ENCODE results near the gene ZFR.

DNA sequence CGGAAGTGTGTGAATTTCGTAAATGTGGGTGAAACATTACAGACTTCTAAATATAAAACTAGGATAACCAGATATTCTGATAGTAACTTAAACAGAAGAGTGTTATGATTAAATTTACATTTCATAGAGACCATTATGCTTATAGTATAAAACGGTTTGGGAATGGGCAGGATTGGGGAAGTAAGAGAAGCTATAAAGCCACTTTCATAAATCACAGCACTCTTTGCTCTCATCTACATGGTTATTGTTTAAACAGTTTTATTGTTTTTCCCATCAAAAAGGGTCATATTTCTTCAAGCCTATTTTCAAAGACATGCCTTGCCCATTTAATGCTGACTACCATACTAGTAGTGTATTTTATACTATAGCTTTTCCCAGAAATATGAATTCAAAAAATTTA, 9.2 kb downstream of the ZFR start:
- TF ChIP-seq, protein P1, sequence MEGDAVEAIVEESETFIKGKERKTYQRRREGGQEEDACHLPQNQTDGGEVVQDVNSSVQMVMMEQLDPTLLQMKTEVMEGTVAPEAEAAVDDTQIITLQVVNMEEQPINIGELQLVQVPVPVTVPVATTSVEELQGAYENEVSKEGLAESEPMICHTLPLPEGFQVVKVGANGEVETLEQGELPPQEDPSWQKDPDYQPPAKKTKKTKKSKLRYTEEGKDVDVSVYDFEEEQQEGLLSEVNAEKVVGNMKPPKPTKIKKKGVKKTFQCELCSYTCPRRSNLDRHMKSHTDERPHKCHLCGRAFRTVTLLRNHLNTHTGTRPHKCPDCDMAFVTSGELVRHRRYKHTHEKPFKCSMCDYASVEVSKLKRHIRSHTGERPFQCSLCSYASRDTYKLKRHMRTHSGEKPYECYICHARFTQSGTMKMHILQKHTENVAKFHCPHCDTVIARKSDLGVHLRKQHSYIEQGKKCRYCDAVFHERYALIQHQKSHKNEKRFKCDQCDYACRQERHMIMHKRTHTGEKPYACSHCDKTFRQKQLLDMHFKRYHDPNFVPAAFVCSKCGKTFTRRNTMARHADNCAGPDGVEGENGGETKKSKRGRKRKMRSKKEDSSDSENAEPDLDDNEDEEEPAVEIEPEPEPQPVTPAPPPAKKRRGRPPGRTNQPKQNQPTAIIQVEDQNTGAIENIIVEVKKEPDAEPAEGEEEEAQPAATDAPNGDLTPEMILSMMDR (IDR thresholded peaks at IDR 0.05), result no peak
- TF ChIP-seq EZH2phosphoT487 (IDR thresholded peaks at IDR 0.05) (no peak), EZH2 (IDR thresholded peaks at IDR 0.05) (no peak)

All from neural progenitor cell (in vitro differentiated cells).